Vagina (tissue), 2 donors: ENCODE data around the gene HRK. TPM values are rescaled to one million over a fixed set of nuclear protein-coding genes. Genes with fewer than 3 reads are reported as not detected.

Experiments used
- DNase-seq, 2 donors: peaks; one replicate each; pipeline ENCODE4 v3.0.0-alpha.2; 2017; ENCODE audit errors: extremely low spot score in 2 of 2
- H3K27ac ChIP-seq: fragments of 200-600 bp; sonication (generic); one replicate; pipeline ENCODE4 v1.5.1; 2019
- H3K27me3 ChIP-seq: fragments of 200-600 bp; sonication (generic); one replicate; pipeline ENCODE4 v1.5.1; 2019
- H3K36me3 ChIP-seq, 2 donors: fragments of 200-600 bp; sonication (generic); one replicate each; pipeline ENCODE4 v1.5.1; 2017 to 2019
- H3K4me1 ChIP-seq: fragments of 200-600 bp; sonication (generic); one replicate; pipeline ENCODE4 v1.5.1; 2019
- H3K4me3 ChIP-seq, 2 donors: fragments of 200-600 bp; sonication (generic); 1 replicate in 1 of 2; 2 replicates in 1 of 2; pipeline ENCODE4 v1.5.1; 2016 to 2019
- H3K9me3 ChIP-seq: fragments of 200-600 bp; sonication (generic); one replicate; pipeline ENCODE4 v1.5.1; 2019
- CTCF ChIP-seq, 3 experiments: fragments of 450-650 bp in 2 of 3; fragments of 200-600 bp in 1 of 3; sonication (generic) in 1 of 3; IDR thresholded peaks; one replicate each; pipeline ENCODE4 v1.5.1; 2017 to 2019; ENCODE audit warnings: antibody characterized with exemption in 3 of 3, mild to moderate bottlenecking in 2 of 3, moderate library complexity in 2 of 3
- POLR2A ChIP-seq, 2 donors: fragments of 450-650 bp; IDR thresholded peaks; one replicate each; pipeline ENCODE4 v1.6.1; 2017; ENCODE audit warnings: antibody characterized with exemption in 2 of 2, mild to moderate bottlenecking in 2 of 2, moderate library complexity in 2 of 2
- POLR2AphosphoS5 ChIP-seq, 2 donors: sonication (generic); formaldehyde crosslinking; IDR thresholded peaks; one replicate each; pipeline ENCODE4 v1.9.0; 2017; ENCODE audit warnings: antibody characterized with exemption in 2 of 2, mild to moderate bottlenecking in 2 of 2, low read depth in 1 of 2; ENCODE audit not compliant: insufficient read depth in 1 of 2
- intact Hi-C: fragments of 100-400 bp; cut with DNase I; formaldehyde crosslinking; loops from one replicate; pipeline ENCODE4 v1.15.1; 2023
- total RNA-seq: library from RNA; depleted of rRNA; stranded (reverse); fragments of >200 nt; gene quantifications from one replicate; pipeline ENCODE4 v1.2.3, GENCODE V29; 2016

HRK gene
- total RNA-seq, 1 donor from 2014 or later: not detected

DNA sequence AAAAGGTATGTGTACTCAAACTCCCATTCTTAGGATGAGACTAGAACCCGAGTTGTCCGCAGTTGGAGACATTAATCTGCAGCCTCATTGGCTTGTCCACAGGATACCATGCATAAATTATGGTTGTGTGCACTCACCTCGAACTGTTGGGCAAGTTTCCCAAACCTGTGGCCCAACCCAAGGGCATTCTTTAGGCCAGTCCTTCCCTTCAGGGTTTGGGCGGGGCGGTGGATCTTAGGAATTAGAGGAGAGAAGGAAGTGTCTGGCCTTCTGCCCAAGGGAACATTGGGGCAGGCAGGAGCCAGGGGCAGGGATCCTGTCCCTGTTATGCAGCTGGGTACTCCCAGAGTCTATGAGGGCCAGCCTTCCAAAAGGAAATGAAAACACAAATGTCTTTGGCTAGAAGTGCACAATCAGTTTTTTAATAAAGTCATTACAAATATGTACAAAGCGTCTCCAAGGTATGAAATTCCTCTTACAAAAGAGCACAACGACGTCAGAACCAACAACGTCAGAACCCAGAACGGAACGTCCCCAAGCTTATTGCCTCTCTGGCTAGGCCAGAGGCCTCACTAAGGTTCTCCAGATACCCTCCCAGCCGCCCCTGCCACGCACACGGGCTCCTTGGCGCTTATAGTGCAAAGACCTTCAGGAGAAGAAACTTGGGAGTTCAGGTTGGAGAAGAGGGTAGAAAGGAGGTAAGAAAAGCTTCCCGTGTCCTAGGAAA lies 25.3 kb downstream of the HRK start:
- DNase-seq: no peak
- H3K27me3 ChIP-seq: no peaks in the 10 kb centered on the region
- no peak overlapping the region for H3K4me3 ChIP-seq
- H3K4me1 ChIP-seq: no peaks in the 10 kb centered on the region
- no peak overlapping the region for H3K27ac ChIP-seq
- H3K36me3 ChIP-seq: no peaks in the 10 kb centered on the region
- intact Hi-C loops: no loop called here
- no peaks in the 10 kb centered on the region for H3K9me3 ChIP-seq
- TF ChIP-seq POLR2A (IDR thresholded peaks at IDR 0.05): no peak
- no peak for TF ChIP-seq POLR2AphosphoS5 (IDR thresholded peaks at IDR 0.05; ENCODE audit: insufficient read depth in 1 of 2, low read depth in 1 of 2)
- TF ChIP-seq CTCF (IDR thresholded peaks at IDR 0.05): no peak

- no peak overlapping the region for H3K4me3 ChIP-seq
- H3K4me1 ChIP-seq: no peaks in the 10 kb centered on the region
- no peak overlapping the region for H3K27ac ChIP-seq
- intact Hi-C loops: no loop called here
- no peaks in the 10 kb centered on the region for H3K9me3 ChIP-seq
- DNase-seq: no peak
- no peaks in the 10 kb centered on the region for H3K27me3 ChIP-seq
- no peaks in the 10 kb centered on the region for H3K36me3 ChIP-seq
- no peak for TF ChIP-seq CTCF (IDR thresholded peaks at IDR 0.05)
- no peak for TF ChIP-seq POLR2AphosphoS5 (IDR thresholded peaks at IDR 0.05; ENCODE audit: insufficient read depth in 1 of 2, low read depth in 1 of 2)
- no peak for TF ChIP-seq POLR2A (IDR thresholded peaks at IDR 0.05)
Observed at GRCh38 chr12:116853507-116853906, 27.7 kb downstream of the HRK start.

- no peaks in the 10 kb centered on the region for H3K4me1 ChIP-seq
- H3K27me3 ChIP-seq: no peaks in the 10 kb centered on the region
- intact Hi-C loops: no loop called here
- DNase-seq: no peak
- TF ChIP-seq POLR2A (IDR thresholded peaks at IDR 0.05): no peak
- no peak for TF ChIP-seq CTCF (IDR thresholded peaks at IDR 0.05)
- TF ChIP-seq POLR2AphosphoS5 (IDR thresholded peaks at IDR 0.05; ENCODE audit: insufficient read depth in 1 of 2, low read depth in 1 of 2): no peak
- H3K9me3 ChIP-seq: no peaks in the 10 kb centered on the region
- H3K27ac ChIP-seq: no peak overlapping the region
- no peaks in the 10 kb centered on the region for H3K36me3 ChIP-seq
- no peak overlapping the region for H3K4me3 ChIP-seq
Observed at GRCh38 chr12:116852303-116852702, 28.9 kb downstream of the HRK start.

GRCh38 chr12:116849216-116849615 lies 32.0 kb downstream of the HRK start:
- H3K27me3 ChIP-seq: no peaks in the 10 kb centered on the region
- no peak overlapping the region for H3K4me3 ChIP-seq
- intact Hi-C loops: no loop called here
- H3K4me1 ChIP-seq: no peaks in the 10 kb centered on the region
- H3K9me3 ChIP-seq: no peaks in the 10 kb centered on the region
- no peak for DNase-seq
- TF ChIP-seq POLR2AphosphoS5 (IDR thresholded peaks at IDR 0.05; ENCODE audit: insufficient read depth in 1 of 2, low read depth in 1 of 2) (no peak), POLR2A (IDR thresholded peaks at IDR 0.05) (no peak), CTCF (IDR thresholded peaks at IDR 0.05) (no peak)
- H3K36me3 ChIP-seq: no peaks in the 10 kb centered on the region
- no peak overlapping the region for H3K27ac ChIP-seq

GRCh38 chr12:116843085-116843484 lies 38.2 kb downstream of the HRK start:
- Histone ChIP-seq H3K4me3 (no peak overlapping the region), H3K27ac (no peak overlapping the region), H3K9me3 (no peaks in the 10 kb centered on the region), H3K36me3 (no peaks in the 10 kb centered on the region), H3K4me1 (no peaks in the 10 kb centered on the region), H3K27me3 (no peaks in the 10 kb centered on the region)
- intact Hi-C loops: no loop called here
- DNase-seq: no peak
- TF ChIP-seq CTCF (IDR thresholded peaks at IDR 0.05) (no peak), POLR2A (IDR thresholded peaks at IDR 0.05) (no peak), POLR2AphosphoS5 (IDR thresholded peaks at IDR 0.05; ENCODE audit: insufficient read depth in 1 of 2, low read depth in 1 of 2) (no peak)
